ENCODE measurements around the gene CCDC186.

DNA sequence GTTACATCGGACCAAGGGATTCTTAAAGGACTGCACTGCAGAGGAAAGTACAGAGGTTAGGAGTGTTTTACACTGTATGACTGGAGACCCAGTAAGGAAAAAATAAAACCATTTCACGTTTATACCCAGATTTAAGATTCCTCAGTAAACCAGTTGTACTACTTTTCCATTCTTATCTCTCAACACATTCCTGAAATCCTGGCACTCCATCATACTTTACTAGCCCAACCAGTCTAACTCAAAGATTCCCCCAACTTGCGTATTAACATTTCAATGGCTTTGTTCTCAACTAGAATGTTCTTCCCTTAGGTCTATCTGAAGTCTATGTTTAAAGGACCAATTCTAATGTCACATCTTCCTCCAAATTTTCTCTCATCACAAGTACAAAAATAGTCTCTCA lies 8.0 kb downstream of the CCDC186 start:
- TF ChIP-seq, protein P1, sequence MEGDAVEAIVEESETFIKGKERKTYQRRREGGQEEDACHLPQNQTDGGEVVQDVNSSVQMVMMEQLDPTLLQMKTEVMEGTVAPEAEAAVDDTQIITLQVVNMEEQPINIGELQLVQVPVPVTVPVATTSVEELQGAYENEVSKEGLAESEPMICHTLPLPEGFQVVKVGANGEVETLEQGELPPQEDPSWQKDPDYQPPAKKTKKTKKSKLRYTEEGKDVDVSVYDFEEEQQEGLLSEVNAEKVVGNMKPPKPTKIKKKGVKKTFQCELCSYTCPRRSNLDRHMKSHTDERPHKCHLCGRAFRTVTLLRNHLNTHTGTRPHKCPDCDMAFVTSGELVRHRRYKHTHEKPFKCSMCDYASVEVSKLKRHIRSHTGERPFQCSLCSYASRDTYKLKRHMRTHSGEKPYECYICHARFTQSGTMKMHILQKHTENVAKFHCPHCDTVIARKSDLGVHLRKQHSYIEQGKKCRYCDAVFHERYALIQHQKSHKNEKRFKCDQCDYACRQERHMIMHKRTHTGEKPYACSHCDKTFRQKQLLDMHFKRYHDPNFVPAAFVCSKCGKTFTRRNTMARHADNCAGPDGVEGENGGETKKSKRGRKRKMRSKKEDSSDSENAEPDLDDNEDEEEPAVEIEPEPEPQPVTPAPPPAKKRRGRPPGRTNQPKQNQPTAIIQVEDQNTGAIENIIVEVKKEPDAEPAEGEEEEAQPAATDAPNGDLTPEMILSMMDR (IDR thresholded peaks at IDR 0.05) = no peak
- TF ChIP-seq POLR2A (IDR thresholded peaks at IDR 0.05) = no peak

Measured in testis (tissue), 2 donors.